ENCODE data around the gene EIF4B.
A peak's percentile ranks its signal among the peaks of the same experiment; 100 is the strongest.

GRCh38 chr12:53044052-53044581 is 37.9 kb downstream of the EIF4B start:
- no peak for TF ChIP-seq CTCF (IDR thresholded peaks at IDR 0.05 in 2 of 3, conservative IDR thresholded peaks at IDR 0.05 in 1 of 3; ENCODE audit: borderline replicate concordance in 1 of 3, insufficient read depth in 1 of 3, low read depth in 2 of 3, low read length in 2 of 3)
- no peak for TF ChIP-seq EZH2 (IDR thresholded peaks at IDR 0.05)
- TF ChIP-seq POLR2A (IDR thresholded peaks at IDR 0.05; ENCODE audit: borderline replicate concordance, extremely low read depth, insufficient read depth, insufficient read length): no peak
- TF ChIP-seq RAD21 (IDR thresholded peaks at IDR 0.05; ENCODE audit: low read depth): no peak
- no peak for TF ChIP-seq ATF3 (IDR thresholded peaks at IDR 0.05)
- TF ChIP-seq POLR2AphosphoS5 (IDR thresholded peaks at IDR 0.05; ENCODE audit: low read depth, low read length): peak; percentile 13; the same call in 1 of the 2 replicates
- TF ChIP-seq FOSL1 (IDR thresholded peaks at IDR 0.05; ENCODE audit: low read depth): no peak
- no peak for TF ChIP-seq MAX (IDR thresholded peaks at IDR 0.05)
- TF ChIP-seq JUND (IDR thresholded peaks at IDR 0.05): no peak

Data from HCT116 (cell line).